Stimulated activated memory B cell treated with anti-CD40 and anti-IgM and Interleukin-4, amounts not matched to agents 10 μg/mL and 1 μg/mL and 100 μg/mL, for 72 hours (primary cell): ENCODE data around the gene DARS1.

Experiments
- ATAC-seq: fragments of 150-1000 bp; cut with Tn5 transposase; 2 replicates; pipeline ENCODE4 v1.10.0; 2021
- H3K27ac Mint-ChIP-seq: one replicate; pipeline ENCODE4 v1.8.0; 2022; ENCODE audit warnings: mild to moderate bottlenecking, mixed read lengths
- H3K27me3 Mint-ChIP-seq: one replicate; pipeline ENCODE4 v1.8.0; 2022; ENCODE audit warnings: mixed read lengths
- H3K36me3 Mint-ChIP-seq: one replicate; pipeline ENCODE4 v1.8.0; 2022; ENCODE audit warnings: mixed read lengths
- H3K4me1 Mint-ChIP-seq: one replicate; pipeline ENCODE4 v1.8.0; 2022; ENCODE audit warnings: mixed read lengths
- H3K4me3 Mint-ChIP-seq: one replicate; pipeline ENCODE4 v1.8.0; 2022; ENCODE audit warnings: mild to moderate bottlenecking, moderate library complexity, mixed read lengths
- H3K9me3 Mint-ChIP-seq: one replicate; pipeline ENCODE4 v1.8.0; 2022; ENCODE audit warnings: mixed read lengths

Gene DARS1

DNA sequence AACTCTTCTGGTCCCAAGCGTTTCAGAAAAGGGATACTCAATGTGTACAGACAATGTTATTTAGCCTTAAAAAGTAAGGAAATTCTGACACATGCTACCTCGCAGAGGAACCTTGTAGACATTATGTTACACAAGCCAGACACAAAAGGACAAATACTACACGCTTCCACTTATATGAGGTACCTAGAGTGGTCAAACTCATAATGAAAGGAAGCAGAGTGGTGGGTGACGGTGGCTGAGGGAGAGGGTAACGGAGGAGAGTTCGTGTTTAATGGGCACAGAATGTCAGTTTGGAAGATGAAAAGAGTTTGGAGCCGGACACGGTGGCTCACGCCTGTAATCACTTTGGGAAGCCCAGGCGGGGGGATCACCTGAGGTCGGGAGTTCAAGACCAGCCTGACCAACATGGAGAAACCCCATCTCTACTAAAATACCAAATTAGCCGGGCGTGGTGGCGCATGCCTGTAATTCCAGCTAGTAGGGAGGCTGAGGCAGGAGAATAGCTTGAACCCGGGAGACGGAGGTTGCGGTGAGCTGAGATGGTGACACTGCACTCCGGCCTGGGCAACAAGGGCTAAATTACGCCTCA is 110.6 kb downstream of the DARS1 start:
- H3K4me3 Mint-ChIP-seq: peak overlapping the region; percentile 80
- H3K27me3 Mint-ChIP-seq: no peaks in the 10 kb centered on the region
- peaks cover 30% of the 10 kb centered on the region for H3K36me3 Mint-ChIP-seq
- peaks cover 39% of the 10 kb centered on the region for H3K4me1 Mint-ChIP-seq
- no peak for ATAC-seq
- H3K9me3 Mint-ChIP-seq: no peaks in the 10 kb centered on the region
- peak overlapping the region; percentile 76 for H3K27ac Mint-ChIP-seq

DNA sequence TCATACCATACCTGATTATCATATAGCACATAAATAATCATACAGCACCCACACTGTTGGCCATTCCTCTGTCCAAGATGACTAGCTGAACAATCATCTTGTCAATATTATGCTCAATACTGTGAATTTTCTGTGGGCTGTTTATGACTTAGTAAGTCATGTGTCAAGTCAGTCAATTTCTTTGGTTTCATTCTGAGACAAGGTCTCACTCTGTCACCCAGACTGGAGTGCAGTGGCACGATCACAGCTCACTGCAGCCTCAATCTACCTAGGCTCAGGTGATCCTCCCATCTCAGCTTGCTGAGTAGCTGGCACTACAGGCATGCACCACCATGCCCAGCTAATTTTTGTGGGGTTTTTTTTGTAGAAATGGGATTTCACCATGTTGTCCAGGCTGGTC is 114.9 kb downstream of the DARS1 start:
- peak; percentile 52 for ATAC-seq
- H3K4me1 Mint-ChIP-seq: peaks cover 25% of the 10 kb centered on the region
- peak overlapping the region; percentile 40 for H3K27ac Mint-ChIP-seq
- H3K9me3 Mint-ChIP-seq: no peaks in the 10 kb centered on the region
- no peaks in the 10 kb centered on the region for H3K27me3 Mint-ChIP-seq
- H3K36me3 Mint-ChIP-seq: peaks cover 70% of the 10 kb centered on the region
- H3K4me3 Mint-ChIP-seq: no peak overlapping the region

DNA sequence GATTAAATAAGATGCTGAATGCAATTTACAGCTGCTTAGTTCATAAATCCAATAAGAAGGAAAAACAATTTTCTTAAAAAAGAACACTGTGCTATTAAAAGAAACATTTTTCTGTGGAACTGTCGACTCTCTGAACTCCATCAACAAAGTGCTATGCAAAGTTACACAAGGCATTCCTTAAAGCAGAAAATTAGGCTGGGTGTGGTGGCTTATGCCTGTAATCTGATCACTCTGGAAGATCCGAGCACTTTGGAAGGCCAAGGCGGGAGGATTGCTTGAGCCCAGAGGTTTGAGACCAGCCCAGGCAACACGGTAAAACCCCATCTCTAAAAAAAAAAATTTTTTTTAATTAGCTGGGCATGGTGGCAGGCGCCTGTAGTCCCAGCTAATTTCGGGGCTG is 122.2 kb downstream of the DARS1 start:
- no peak overlapping the region for H3K27ac Mint-ChIP-seq
- no peak overlapping the region for H3K4me3 Mint-ChIP-seq
- H3K4me1 Mint-ChIP-seq: no peaks in the 10 kb centered on the region
- no peaks in the 10 kb centered on the region for H3K27me3 Mint-ChIP-seq
- peaks cover 76% of the 10 kb centered on the region for H3K36me3 Mint-ChIP-seq
- no peaks in the 10 kb centered on the region for H3K9me3 Mint-ChIP-seq
- ATAC-seq: no peak

DNA sequence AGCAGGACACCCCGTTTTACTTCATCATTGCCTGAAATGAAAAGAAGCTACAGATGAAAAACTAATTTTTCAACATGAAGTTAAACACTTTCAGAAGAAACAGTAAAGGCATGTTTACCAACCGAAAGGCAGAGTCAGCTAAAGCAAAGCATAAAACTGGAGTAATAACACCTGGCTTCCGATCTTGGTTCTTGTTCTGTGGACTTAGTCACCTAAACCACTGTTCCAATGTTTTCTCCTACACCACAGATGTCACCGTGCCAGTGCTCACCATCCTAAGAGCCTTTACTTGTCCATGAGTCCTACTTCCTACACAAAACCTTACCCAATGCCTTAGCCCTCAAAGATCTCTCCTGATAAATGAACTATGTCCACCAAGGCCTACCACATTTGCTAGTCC is 122.7 kb downstream of the DARS1 start:
- no peak overlapping the region for H3K4me3 Mint-ChIP-seq
- peaks cover 76% of the 10 kb centered on the region for H3K36me3 Mint-ChIP-seq
- no peaks in the 10 kb centered on the region for H3K27me3 Mint-ChIP-seq
- no peaks in the 10 kb centered on the region for H3K9me3 Mint-ChIP-seq
- no peaks in the 10 kb centered on the region for H3K4me1 Mint-ChIP-seq
- no peak overlapping the region for H3K27ac Mint-ChIP-seq
- ATAC-seq: no peak
